Stimulated activated CD8-positive, alpha-beta memory T cell treated with anti-CD3 and anti-CD28 coated beads, Interleukin-4, amount 100 ng/mL, for 48 hours (primary cell): ENCODE data around the gene OR4K15.
"Not testable (repeated sequence)": the region's sequence is repeated elsewhere in the genome, so short reads cannot be mapped to it uniquely, and the experiment has no call there.

ENCODE experiments used
- DNase-seq: peaks from one replicate; pipeline ENCODE4 v3.0.0-alpha.2; 2020

The OR4K15 gene, protein sequence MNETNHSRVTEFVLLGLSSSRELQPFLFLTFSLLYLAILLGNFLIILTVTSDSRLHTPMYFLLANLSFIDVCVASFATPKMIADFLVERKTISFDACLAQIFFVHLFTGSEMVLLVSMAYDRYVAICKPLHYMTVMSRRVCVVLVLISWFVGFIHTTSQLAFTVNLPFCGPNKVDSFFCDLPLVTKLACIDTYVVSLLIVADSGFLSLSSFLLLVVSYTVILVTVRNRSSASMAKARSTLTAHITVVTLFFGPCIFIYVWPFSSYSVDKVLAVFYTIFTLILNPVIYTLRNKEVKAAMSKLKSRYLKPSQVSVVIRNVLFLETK

DNA sequence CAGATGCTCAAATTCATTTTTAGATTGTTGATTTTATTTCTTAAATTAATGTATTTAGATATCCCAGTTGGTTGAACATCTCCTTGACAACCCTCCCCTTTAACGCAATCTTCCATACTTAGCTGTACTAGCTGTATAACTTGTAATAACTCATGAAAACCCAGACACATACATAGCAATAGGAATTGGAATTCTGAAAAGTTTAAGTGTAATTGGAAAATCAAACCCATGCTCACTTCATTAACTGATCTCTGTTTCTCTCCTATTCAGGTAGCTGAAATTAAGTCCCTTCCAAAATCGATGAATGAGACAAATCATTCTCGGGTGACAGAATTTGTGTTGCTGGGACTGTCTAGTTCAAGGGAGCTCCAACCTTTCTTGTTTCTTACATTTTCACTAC is at the start of gene OR4K15:
OR4K15 (plus strand) TSS at position 301 of the 400 bp plus-strand sequence; CDS start at position 301, 0 bp downstream.
- DNase-seq = no peak

DNA sequence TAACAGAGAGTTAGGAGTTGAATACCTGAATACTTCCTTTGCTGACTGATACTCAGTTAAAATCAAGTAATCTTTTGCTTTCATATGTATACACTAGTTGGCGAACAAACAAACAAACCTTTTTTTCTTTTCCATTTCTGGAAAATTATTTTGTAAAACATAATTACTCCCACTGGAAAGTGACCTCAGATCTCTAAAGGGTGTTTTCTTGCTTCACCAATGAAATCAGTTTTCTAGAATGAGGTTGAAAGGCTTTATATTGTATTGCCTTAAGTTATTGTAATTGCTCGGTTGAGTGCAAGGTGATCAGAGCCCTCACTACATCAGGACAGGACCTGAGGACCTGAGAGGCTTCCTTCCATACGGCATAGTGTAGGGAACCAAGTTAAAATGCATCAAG is 44.8 kb upstream of the OR4K15 start, which contains the start of gene OR4K1:
OR4K1 (plus strand) TSS at position 301 of the 400 bp plus-strand sequence. CDS start 4,750 bp downstream, outside the sequence.
- no peak for DNase-seq

DNA sequence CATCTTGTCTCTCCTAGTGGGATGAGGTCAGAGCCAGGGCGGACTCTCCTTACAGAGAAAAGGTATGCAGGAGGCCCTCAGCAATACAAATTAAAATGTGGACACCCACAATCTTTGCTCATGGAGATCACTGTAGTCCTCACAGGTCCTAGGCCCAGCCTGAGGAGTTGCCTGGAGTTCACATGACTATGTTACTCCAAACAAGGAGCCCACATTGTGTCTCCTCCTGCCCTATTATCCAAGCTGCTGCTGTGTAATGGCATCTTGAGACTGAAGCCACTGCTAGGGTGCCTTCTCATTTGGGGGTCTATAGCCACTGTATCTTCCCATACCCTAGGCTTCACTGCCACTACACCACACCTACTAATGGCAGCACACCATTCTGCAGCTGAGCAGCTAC is 33.7 kb upstream of the OR4K15 start:
- no peak for DNase-seq

DNA sequence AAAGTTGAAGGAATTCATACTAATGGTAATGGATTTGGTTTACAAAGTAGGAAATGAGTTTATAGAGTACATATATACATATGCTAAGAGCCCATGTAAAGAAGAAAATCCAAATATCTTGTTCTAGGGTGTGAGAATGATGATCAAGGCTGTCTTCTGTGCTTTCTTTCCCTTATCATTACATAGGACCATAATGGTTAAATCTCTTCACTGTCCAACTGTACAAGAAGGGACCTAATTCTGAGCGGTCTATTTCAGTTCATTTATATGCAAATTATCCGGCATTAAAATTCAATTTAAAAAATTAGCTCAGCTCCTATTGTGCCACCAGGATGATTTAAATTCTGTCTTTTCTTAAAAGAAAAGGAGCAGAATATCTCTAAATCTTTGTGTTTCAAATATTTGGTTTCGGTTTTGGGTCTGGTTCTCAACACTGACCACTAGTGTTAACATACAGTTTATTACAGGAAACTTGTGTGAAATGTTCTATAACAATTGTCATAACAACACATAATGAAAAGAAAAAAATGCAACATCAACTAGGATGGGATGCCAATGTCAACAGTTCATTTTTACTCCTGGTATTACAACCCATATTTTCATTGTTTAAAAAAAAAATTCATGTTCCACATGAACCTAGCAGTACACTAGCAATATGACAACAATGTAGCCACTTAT is 27.8 kb upstream of the OR4K15 start:
- no peak for DNase-seq

DNA sequence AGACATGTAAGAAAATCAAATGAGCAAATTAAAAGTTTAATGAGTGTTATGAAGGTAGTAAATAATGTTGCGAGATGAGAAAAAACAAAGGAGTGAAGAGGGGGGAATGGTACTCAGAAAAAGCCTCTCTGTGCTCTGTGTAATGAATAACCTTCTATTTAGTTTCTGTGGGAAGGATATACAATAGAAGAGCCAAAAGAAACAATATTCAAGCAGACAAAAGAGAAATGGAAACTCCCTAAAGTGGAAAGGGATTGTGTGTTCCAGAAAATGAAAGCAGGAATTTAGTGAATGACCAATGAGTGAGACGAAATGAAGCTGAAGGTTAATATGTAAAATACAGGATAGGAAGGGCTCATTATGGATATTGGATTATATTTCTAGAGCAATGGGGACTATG is 26.2 kb upstream of the OR4K15 start:
- DNase-seq = no peak

DNA sequence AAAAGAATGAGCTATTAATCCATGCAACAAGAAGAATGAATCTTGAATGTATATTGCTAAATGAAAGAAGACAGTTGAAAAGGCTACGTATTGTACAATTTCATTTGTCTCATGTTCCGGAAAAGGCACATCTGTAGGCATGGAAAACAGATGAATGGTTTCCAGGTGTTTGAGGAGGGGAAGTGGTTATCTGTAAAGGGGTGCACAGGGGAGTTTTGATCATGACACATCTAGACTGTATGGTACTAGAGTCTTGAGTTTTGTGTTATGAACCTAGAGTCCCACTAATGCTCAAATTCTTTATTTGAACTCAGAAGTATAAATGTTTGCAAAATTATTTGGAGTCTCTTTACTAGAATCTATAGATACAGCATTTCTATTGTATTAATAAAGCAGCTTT is 5.7 kb upstream of the OR4K15 start:
- not testable (repeated sequence) for DNase-seq

DNA sequence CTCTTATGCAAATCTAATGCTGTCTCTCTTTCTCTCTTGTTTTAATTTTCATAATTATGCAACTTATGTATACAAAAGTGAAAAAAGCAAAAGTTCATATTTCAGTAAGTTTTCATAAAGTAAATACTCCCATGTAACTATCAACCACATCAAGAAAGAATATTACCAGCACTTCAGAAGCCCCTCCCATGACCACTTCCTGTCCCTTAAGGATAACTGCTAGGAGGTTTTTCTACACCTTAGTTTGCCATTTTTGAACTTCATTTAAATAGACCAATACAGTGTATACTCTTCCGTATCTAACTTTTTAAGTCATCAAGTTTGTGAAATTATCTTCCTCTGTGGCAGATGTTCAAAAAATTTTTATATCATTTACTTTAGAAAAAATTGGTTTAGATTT is 547 bp upstream of the OR4K15 start:
- no peak for DNase-seq

DNA sequence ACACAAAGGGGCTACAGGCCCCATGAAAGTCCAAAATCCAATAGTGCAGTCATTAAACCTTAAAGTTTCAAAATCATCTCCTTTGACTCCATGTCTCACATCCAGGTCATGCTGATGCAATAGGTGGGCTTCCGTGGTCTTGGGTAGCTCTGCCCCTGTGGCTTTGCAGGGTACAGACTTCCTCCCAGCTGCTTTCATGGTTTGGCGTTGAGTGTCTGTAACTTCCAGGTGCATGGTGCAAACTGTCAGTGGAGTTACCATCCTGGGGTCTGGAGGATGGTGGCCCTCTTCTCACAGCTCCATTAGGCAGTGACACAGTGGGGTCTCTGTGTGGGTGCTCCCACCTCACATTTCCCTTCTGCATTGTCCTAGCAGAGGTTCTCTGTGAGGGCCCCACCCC is 18.0 kb downstream of the OR4K15 start:
- DNase-seq = no peak

DNA sequence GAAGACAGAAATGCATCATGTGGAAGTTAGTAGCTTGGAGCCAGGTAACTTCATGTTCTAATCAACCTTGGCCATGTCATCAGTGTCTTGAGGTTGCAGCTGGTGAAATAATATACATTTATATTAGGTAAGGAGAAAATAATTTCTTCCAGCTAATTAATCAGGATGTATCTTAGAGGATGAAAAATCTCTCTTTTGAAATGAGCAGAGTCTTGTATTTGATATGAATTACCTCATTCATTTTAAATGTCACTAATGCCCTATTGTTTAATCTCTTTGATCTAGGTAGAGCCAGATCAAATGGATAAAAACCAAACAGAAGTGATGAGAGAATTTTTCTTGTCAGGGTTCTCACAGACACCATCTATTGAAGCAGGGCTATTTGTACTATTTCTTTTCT is 26.5 kb downstream of the OR4K15 start, which contains the start of gene OR4Q2:
OR4Q2 (plus strand) TSS at position 301 of the 400 bp plus-strand sequence.
- no peak for DNase-seq

DNA sequence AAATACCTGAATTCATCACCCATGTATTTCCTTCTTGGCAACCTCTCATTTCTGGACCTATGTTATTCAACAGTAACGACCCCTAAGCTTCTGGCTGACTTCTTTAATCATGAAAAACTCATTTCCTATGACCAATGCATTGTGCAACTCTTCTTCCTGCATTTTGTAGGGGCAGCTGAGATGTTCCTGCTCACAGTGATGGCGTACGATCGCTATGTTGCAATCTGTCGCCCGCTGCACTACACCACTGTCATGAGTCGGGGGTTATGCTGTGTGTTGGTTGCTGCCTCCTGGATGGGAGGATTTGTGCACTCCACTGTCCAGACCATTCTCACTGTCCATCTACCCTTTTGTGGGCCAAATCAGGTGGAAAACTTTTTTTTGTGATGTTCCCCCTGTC is 26.9 kb downstream of the OR4K15 start:
- no peak for DNase-seq

DNA sequence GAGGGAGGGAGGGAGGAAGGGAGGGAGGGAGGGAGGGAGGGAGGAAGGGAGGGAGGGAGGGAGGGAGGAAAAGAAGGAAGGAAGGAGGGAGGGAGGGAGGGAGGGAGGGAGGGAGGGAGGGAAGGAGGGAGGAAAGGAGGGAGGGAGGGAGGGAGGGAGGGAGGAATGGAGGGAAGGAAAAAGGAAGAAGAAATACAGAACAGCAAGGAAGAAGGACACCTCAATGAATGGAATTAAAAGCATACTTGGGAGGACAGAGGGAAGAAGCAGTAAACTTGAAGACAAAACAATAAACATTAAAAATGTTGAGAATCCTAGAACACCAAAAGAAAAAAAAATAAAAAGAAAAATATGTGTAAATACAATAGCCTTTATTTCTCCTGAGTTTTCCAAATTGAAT is 32.8 kb downstream of the OR4K15 start:
- no peak for DNase-seq

DNA sequence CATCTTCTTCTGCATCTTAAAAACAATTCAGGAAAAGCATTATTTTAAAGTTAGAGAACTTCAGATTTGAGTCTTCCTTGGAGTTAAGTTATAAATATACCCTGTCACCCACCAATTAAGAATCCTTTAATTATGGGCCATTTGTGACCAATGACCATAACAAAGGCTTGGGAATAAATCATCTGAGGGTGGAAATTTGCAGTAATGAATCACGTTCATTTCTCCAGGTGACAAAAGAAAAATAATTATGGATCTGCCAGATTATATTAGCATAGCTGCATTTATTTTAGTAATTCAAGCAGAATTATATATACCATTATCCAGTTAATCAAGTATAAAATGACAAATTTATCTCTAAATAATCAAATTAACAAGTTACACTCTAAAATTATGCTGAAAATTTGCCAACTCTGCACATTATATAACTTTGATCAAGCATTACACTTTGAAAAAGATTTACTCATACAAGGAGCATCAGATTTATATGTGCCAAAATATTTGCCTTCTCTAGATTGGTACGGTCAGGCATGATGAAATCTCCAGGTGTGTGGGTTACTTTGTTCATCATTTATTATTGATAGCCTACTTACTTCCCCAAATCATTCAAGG is 44.0 kb downstream of the OR4K15 start, which contains the start of gene OR4K14:
OR4K14 (minus strand) TSS at position 51 of the 609 bp plus-strand sequence. CDS start 4,114 bp downstream, outside the sequence.
- no peak for DNase-seq
